SK-N-SH treated with all-trans-retinoic acid at 6 μM for 48 hours (cell line): ENCODE results near the gene PRM3.

ENCODE experiments used
- ATAC-seq: fragments of 200-7000 bp; cut with Tn5 transposase; 3 replicates; pipeline ENCODE4 v1.9.1; 2020; ENCODE audit warnings: mild to moderate bottlenecking, moderate library complexity
- ARNTL ChIP-seq: fragments of 450-650 bp; formaldehyde crosslinking; IDR thresholded peaks from 2 replicates; pipeline ENCODE4 v1.5.0; 2020; ENCODE audit warnings: low read depth, mild to moderate bottlenecking, moderate library complexity, borderline replicate concordance
- BACH2 ChIP-seq: fragments of 250-450 bp; sonication (Bioruptor Pico); IDR thresholded peaks from 2 replicates; pipeline ENCODE4 v1.9.0; 2021; ENCODE audit warnings: mild to moderate bottlenecking, borderline replicate concordance
- CSDC2 ChIP-seq: fragments of 250-450 bp; sonication (Bioruptor Pico); IDR thresholded peaks from 2 replicates; pipeline ENCODE4 v1.5.0; 2020; ENCODE audit warnings: mild to moderate bottlenecking, moderate library complexity
- ESRRG ChIP-seq: fragments of 250-450 bp; sonication (Bioruptor Pico); IDR thresholded peaks from 2 replicates; pipeline ENCODE4 v1.6.1; 2021; ENCODE audit warnings: mild to moderate bottlenecking
- GLIS3 ChIP-seq: fragments of 250-450 bp; sonication (Bioruptor Pico); IDR thresholded peaks from 2 replicates; pipeline ENCODE4 v1.5.0; 2020; ENCODE audit warnings: mild to moderate bottlenecking, moderate library complexity
- OSR1 ChIP-seq: fragments of 250-450 bp; sonication (Bioruptor Pico); IDR thresholded peaks from 2 replicates; pipeline ENCODE4 v1.8.0; 2022; ENCODE audit warnings: moderate library complexity, mild to moderate bottlenecking, inconsistent platforms
- PPARA ChIP-seq: fragments of 250-450 bp; sonication (Bioruptor Pico); IDR thresholded peaks from 2 replicates; pipeline ENCODE4 v1.5.0; 2020; ENCODE audit warnings: mild to moderate bottlenecking, borderline replicate concordance
- RARB ChIP-seq: fragments of 250-450 bp; sonication (Bioruptor Pico); IDR thresholded peaks from 2 replicates; pipeline ENCODE4 v1.8.0; 2021; ENCODE audit warnings: mild to moderate bottlenecking, moderate library complexity
- SNAI2 ChIP-seq: fragments of 250-450 bp; sonication (Bioruptor Pico); IDR thresholded peaks from 2 replicates; pipeline ENCODE4 v1.5.0; 2020; ENCODE audit warnings: mild to moderate bottlenecking, moderate library complexity
- TCF4 ChIP-seq: fragments of 250-450 bp; sonication (Bioruptor Pico); IDR thresholded peaks from 2 replicates; pipeline ENCODE4 v1.8.0; 2021; ENCODE audit warnings: mild to moderate bottlenecking, moderate library complexity, borderline replicate concordance
- TOX ChIP-seq: fragments of 250-450 bp; sonication (Bioruptor Pico); IDR thresholded peaks from 2 replicates; pipeline ENCODE4 v1.8.0; 2021; ENCODE audit warnings: mild to moderate bottlenecking, moderate library complexity, borderline replicate concordance
- ZC3H10 ChIP-seq: fragments of 250-450 bp; sonication (Bioruptor Pico); IDR thresholded peaks from 2 replicates; pipeline ENCODE4 v1.5.1; 2021; ENCODE audit warnings: mild to moderate bottlenecking, moderate library complexity
- ZFP3 ChIP-seq: fragments of 250-450 bp; sonication (Bioruptor Pico); IDR thresholded peaks from 2 replicates; pipeline ENCODE4 v1.5.0; 2020; ENCODE audit warnings: mild to moderate bottlenecking, moderate library complexity
- ZFP30 ChIP-seq: fragments of 450-650 bp; formaldehyde crosslinking; IDR thresholded peaks from 2 replicates; pipeline ENCODE4 v1.5.0; 2022; ENCODE audit warnings: mild to moderate bottlenecking, moderate library complexity
- ZNF70 ChIP-seq: fragments of 450-650 bp; formaldehyde crosslinking; IDR thresholded peaks from 2 replicates; pipeline ENCODE4 v1.5.0; 2020; ENCODE audit warnings: mild to moderate bottlenecking, moderate library complexity
- ZNF8 ChIP-seq: fragments of 450-650 bp; formaldehyde crosslinking; IDR thresholded peaks from 2 replicates; pipeline ENCODE4 v1.5.0; 2020; ENCODE audit warnings: mild to moderate bottlenecking, moderate library complexity
- TF ChIP-seq, protein P1 (sequence below): fragments of 250-450 bp; sonication (Bioruptor Pico); IDR thresholded peaks from 2 replicates; pipeline ENCODE4 v1.5.0; 2020; ENCODE audit warnings: mild to moderate bottlenecking, moderate library complexity
- TF ChIP-seq, protein P2 (sequence below): fragments of 250-450 bp; sonication (Bioruptor Pico); IDR thresholded peaks from 2 replicates; pipeline ENCODE4 v1.8.0; 2021; ENCODE audit warnings: low read depth, mild to moderate bottlenecking, moderate library complexity, borderline replicate concordance
- TF ChIP-seq, protein P3 (sequence below): fragments of 250-450 bp; sonication (Bioruptor Pico); IDR thresholded peaks from 2 replicates; pipeline ENCODE4 v1.5.1; 2021; ENCODE audit warnings: mild to moderate bottlenecking, moderate library complexity
- TF ChIP-seq, protein P4 (sequence below): fragments of 250-450 bp; sonication (Bioruptor Pico); IDR thresholded peaks from 2 replicates; pipeline ENCODE4 v1.8.0; 2020; ENCODE audit warnings: mild to moderate bottlenecking, moderate library complexity, borderline replicate concordance
- TF ChIP-seq, protein P5 (sequence below): fragments of 250-450 bp; sonication (Bioruptor Pico); IDR thresholded peaks from 2 replicates; pipeline ENCODE4 v1.5.1; 2020; ENCODE audit warnings: low read depth, mild to moderate bottlenecking, moderate library complexity

The PRM3 gene

DNA sequence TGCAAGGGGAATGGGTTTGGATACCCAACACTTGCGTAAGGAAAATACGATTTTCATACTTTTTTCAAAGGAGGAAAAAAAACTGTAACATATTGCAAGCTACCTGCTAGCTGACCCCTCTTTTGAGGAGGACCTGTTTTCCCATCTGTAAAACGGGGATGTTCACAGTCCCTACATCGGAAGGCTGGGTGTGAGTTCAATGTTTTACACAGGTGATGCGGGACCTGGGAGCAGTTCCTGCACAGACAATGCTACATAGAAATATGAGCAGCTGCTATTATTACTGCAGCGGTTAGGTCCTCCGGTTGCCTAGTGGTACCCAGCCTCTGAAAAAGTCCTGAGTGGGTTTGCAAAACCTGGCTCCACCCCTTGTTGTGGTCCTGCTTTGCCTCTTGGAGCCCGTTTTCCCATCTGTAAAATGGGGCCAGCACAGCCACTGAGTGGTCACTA lies 20.9 kb downstream of the PRM3 start:
- ATAC-seq: no peak
- TF ChIP-seq ZNF70 (no peak), TCF4 (CRISPR knock-in tag) (no peak), ESRRG (CRISPR knock-in tag) (no peak), TOX (CRISPR knock-in tag) (no peak), ARNTL (CRISPR knock-in tag) (no peak), OSR1 (CRISPR knock-in tag) (no peak), RARB (CRISPR knock-in tag) (no peak), BACH2 (no peak), SNAI2 (CRISPR knock-in tag) (no peak)
- TF ChIP-seq, protein P1, sequence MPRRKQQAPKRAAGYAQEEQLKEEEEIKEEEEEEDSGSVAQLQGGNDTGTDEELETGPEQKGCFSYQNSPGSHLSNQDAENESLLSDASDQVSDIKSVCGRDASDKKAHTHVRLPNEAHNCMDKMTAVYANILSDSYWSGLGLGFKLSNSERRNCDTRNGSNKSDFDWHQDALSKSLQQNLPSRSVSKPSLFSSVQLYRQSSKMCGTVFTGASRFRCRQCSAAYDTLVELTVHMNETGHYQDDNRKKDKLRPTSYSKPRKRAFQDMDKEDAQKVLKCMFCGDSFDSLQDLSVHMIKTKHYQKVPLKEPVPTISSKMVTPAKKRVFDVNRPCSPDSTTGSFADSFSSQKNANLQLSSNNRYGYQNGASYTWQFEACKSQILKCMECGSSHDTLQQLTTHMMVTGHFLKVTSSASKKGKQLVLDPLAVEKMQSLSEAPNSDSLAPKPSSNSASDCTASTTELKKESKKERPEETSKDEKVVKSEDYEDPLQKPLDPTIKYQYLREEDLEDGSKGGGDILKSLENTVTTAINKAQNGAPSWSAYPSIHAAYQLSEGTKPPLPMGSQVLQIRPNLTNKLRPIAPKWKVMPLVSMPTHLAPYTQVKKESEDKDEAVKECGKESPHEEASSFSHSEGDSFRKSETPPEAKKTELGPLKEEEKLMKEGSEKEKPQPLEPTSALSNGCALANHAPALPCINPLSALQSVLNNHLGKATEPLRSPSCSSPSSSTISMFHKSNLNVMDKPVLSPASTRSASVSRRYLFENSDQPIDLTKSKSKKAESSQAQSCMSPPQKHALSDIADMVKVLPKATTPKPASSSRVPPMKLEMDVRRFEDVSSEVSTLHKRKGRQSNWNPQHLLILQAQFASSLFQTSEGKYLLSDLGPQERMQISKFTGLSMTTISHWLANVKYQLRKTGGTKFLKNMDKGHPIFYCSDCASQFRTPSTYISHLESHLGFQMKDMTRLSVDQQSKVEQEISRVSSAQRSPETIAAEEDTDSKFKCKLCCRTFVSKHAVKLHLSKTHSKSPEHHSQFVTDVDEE (CRISPR knock-in tag): no peak
- TF ChIP-seq, protein P2, sequence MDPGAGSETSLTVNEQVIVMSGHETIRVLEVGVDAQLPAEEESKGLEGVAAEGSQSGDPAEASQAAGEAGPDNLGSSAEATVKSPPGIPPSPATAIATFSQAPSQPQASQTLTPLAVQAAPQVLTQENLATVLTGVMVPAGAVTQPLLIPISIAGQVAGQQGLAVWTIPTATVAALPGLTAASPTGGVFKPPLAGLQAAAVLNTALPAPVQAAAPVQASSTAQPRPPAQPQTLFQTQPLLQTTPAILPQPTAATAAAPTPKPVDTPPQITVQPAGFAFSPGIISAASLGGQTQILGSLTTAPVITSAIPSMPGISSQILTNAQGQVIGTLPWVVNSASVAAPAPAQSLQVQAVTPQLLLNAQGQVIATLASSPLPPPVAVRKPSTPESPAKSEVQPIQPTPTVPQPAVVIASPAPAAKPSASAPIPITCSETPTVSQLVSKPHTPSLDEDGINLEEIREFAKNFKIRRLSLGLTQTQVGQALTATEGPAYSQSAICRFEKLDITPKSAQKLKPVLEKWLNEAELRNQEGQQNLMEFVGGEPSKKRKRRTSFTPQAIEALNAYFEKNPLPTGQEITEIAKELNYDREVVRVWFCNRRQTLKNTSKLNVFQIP (CRISPR knock-in tag): no peak

DNA sequence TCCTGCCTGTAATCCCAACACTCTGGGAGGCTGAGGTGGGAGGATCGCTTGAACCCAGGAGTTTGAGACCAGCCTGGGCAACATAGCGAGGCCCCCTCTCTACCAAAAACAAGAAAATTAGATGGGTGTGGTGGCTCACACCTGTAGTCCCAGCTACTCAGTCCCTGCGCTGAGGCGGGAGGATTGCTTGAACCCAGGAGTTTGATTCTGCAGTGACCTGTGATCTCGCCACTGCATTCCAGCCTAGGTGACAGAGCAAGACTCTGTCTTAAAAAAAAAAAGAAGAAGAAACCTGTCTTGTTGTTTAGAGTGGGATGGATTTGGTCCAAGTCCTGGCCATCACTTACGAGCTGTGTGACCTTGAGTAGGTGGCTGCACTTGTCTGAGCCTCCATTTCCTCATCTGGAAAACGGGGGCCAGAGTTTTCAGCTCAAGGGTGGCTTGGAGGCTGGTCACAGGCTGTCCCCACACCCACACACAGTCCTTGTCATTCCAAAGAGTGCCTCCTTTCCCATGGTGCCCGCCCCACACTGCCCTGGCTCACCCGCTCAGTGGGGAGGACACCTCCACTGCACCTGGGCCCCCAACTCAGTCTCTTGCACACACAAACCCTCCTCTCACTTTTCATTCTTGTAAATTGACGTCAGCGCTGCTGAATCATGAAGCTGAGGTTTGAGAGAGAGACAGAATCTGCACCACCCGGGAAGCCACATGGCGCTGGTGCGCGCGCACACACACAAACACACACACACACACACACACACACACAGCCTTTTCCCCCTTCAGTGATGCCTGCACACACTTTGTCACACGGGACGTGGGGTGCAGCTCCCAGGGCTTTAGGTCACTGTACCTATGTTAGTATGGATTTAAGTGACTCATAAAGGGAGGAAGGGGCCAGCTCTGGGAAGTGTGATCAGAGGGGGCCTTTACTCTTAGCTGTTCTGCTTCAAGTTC lies 21.6 kb downstream of the PRM3 start:
- no peak for TF ChIP-seq GLIS3 (CRISPR knock-in tag)
- no peak for TF ChIP-seq PPARA (CRISPR knock-in tag)
- no peak for TF ChIP-seq TCF4 (CRISPR knock-in tag)
- no peak for TF ChIP-seq ZFP3 (CRISPR knock-in tag)
- TF ChIP-seq TOX (CRISPR knock-in tag): no peak
- TF ChIP-seq, protein P3, sequence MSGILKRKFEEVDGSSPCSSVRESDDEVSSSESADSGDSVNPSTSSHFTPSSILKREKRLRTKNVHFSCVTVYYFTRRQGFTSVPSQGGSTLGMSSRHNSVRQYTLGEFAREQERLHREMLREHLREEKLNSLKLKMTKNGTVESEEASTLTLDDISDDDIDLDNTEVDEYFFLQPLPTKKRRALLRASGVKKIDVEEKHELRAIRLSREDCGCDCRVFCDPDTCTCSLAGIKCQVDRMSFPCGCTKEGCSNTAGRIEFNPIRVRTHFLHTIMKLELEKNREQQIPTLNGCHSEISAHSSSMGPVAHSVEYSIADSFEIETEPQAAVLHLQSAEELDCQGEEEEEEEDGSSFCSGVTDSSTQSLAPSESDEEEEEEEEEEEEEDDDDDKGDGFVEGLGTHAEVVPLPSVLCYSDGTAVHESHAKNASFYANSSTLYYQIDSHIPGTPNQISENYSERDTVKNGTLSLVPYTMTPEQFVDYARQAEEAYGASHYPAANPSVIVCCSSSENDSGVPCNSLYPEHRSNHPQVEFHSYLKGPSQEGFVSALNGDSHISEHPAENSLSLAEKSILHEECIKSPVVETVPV: no peak
- TF ChIP-seq, protein P4, sequence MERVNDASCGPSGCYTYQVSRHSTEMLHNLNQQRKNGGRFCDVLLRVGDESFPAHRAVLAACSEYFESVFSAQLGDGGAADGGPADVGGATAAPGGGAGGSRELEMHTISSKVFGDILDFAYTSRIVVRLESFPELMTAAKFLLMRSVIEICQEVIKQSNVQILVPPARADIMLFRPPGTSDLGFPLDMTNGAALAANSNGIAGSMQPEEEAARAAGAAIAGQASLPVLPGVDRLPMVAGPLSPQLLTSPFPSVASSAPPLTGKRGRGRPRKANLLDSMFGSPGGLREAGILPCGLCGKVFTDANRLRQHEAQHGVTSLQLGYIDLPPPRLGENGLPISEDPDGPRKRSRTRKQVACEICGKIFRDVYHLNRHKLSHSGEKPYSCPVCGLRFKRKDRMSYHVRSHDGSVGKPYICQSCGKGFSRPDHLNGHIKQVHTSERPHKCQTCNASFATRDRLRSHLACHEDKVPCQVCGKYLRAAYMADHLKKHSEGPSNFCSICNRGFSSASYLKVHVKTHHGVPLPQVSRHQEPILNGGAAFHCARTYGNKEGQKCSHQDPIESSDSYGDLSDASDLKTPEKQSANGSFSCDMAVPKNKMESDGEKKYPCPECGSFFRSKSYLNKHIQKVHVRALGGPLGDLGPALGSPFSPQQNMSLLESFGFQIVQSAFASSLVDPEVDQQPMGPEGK (CRISPR knock-in tag): no peak
- no peak for TF ChIP-seq CSDC2 (CRISPR knock-in tag)
- TF ChIP-seq OSR1 (CRISPR knock-in tag): no peak
- TF ChIP-seq RARB (CRISPR knock-in tag): no peak
- TF ChIP-seq ZC3H10 (CRISPR knock-in tag): no peak
- no peak for TF ChIP-seq SNAI2 (CRISPR knock-in tag)
- no peak for TF ChIP-seq ZFP30 (CRISPR knock-in tag)
- TF ChIP-seq ZNF8 (CRISPR knock-in tag): no peak
- TF ChIP-seq, all 23 proteins: peak for 0
- ATAC-seq: no peak

DNA sequence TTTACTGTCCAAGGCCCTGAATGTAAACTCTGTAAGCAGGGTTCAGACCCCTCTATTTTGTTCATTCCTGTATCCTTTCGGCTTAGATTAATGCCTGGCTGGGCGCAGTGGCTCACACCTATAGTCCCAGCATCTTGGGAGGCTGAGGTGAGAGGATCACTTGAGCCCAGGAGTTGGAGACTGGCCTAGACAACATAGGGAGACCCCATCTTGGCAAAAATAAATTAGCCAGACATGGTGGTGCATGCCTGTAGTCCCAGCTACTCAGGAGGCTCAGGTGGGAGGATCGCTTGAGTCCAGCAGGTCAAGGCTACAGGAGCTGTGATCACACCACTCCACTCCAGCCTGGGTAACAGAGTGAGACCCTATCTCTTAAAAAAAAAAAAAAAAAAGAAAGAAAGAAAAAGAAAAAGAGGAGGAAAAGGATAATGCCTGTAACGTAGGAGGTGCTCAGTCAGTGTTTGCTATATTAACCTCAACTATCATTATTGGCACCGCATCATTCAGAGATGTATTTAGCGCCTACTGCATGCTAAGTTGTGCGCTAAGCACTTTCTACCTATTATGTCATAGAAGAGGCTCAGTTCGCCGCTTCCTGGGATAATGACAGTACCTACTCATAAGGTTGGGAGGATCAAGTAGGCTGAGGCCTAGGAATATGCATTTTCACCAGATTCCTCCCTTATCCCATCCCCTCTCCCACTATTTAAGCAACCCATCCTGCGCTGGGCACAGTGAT lies 22.5 kb downstream of the PRM3 start:
- no peak for ATAC-seq
- TF ChIP-seq BACH2 (no peak), TCF4 (CRISPR knock-in tag) (no peak), TOX (CRISPR knock-in tag) (no peak), OSR1 (CRISPR knock-in tag) (no peak)
- TF ChIP-seq, protein P1 (CRISPR knock-in tag): no peak
- TF ChIP-seq, protein P4 (CRISPR knock-in tag): no peak
- TF ChIP-seq, protein P5, sequence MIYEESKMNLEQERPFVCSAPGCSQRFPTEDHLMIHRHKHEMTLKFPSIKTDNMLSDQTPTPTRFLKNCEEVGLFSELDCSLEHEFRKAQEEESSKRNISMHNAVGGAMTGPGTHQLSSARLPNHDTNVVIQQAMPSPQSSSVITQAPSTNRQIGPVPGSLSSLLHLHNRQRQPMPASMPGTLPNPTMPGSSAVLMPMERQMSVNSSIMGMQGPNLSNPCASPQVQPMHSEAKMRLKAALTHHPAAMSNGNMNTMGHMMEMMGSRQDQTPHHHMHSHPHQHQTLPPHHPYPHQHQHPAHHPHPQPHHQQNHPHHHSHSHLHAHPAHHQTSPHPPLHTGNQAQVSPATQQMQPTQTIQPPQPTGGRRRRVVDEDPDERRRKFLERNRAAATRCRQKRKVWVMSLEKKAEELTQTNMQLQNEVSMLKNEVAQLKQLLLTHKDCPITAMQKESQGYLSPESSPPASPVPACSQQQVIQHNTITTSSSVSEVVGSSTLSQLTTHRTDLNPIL (CRISPR knock-in tag): no peak
